Prostate gland (tissue), 2 donors: ENCODE data around the gene MAP2K3.
"Not testable (repeated sequence)": the region's sequence is repeated elsewhere in the genome, so short reads cannot be mapped to it uniquely, and the experiment has no call there.

Experiments used
- POLR2A ChIP-seq: fragments of 450-650 bp; IDR thresholded peaks from one replicate; pipeline ENCODE4 v1.6.1; 2016; ENCODE audit warnings: antibody characterized with exemption, mild to moderate bottlenecking
- POLR2AphosphoS5 ChIP-seq: sonication (generic); formaldehyde crosslinking; IDR thresholded peaks from one replicate; pipeline ENCODE4 v1.6.1; 2017; ENCODE audit warnings: antibody characterized with exemption
- TF ChIP-seq, protein P1 (sequence below), 4 experiments: fragments of 200-600 bp in 2 of 4; fragments of 450-650 bp in 2 of 4; sonication (generic) in 2 of 4; IDR thresholded peaks; 1 replicate in 3 of 4; 2 replicates in 1 of 4; pipeline ENCODE4 v1.5.1; 2016 to 2019; ENCODE audit warnings: antibody characterized with exemption in 4 of 4, mild to moderate bottlenecking in 2 of 4, moderate library complexity in 2 of 4

DNA sequence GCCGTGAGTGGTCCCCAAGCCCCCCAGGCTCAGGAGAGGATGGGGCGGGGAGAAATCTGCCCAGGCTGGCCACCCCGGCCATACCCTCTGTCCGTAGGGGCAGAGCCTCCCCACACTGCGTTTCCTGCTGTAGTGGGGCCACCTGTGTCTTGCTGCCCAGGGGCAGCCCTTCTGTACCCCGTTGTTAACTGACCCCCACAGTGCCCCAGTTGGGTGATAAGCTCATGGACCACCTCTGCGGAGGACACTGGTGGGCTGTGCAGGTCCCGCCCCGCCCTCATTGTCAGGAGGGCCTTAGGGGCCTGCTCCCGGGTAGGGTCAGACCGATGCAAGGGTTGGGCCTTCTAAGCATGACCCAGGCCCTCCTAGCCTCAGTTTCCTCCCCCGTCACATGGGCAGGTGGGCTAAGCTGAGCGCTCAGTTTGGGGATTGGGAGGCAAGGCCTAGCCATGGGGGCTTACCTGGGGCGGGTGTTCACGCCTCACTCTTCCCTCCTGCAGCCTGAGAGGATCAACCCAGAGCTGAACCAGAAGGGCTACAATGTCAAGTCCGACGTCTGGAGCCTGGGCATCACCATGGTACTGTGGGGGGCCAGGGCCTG is 20.1 kb downstream of the MAP2K3 start:
- TF ChIP-seq, protein P1, sequence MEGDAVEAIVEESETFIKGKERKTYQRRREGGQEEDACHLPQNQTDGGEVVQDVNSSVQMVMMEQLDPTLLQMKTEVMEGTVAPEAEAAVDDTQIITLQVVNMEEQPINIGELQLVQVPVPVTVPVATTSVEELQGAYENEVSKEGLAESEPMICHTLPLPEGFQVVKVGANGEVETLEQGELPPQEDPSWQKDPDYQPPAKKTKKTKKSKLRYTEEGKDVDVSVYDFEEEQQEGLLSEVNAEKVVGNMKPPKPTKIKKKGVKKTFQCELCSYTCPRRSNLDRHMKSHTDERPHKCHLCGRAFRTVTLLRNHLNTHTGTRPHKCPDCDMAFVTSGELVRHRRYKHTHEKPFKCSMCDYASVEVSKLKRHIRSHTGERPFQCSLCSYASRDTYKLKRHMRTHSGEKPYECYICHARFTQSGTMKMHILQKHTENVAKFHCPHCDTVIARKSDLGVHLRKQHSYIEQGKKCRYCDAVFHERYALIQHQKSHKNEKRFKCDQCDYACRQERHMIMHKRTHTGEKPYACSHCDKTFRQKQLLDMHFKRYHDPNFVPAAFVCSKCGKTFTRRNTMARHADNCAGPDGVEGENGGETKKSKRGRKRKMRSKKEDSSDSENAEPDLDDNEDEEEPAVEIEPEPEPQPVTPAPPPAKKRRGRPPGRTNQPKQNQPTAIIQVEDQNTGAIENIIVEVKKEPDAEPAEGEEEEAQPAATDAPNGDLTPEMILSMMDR (IDR thresholded peaks at IDR 0.05) = not testable (repeated sequence)
- TF ChIP-seq POLR2AphosphoS5, POLR2A: not testable (repeated sequence)
